Measurements from ENCODE around the gene ACSL3.
"Not testable (repeated sequence)": the region's sequence is repeated elsewhere in the genome, so short reads cannot be mapped to it uniquely, and the experiment has no call there.

ACSL3 gene

DNA sequence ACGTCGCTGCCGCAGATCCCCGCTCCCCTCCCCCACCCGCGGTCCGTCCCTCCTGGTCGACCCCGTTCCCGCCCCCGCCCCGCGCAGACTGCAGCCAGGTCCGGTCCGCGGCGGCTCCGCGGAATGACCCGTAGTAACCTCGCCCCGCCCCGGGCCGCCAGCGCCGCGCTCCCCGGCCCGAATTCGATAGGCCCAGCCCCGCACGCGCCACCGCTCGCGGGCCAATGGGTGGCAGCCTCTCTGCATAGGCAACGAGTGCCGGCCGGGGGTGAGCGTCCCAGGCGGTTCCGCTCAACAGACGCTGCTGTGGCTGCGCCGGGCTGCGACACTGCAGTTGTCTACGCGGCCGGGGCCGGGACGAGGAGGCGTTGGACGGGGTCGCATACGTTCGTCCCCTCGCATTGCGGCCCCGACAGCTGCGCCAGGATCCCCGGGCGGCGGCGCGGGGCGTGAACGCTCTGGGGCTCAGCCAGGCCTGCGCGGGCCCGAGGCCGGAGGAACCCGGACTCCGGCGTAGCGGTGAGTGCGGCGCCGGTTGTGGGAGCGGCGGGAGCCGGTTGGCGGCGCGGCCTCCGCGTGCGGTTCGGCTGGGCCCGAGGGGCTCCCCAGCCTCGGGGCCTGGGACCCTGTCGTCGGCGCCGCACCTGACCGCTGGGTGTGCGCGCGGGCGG, at the start of gene ACSL3:
Gene ACSL3, plus strand, starts transcription at position 297 of the 671 bp plus-strand sequence. CDS start 47,737 bp downstream, outside the sequence.
- peak; percentile 90 to 91 for DNase-seq

- DNase-seq, result no peak
These were observed 49.0 kb upstream of the ACSL3 start for GRCh38 chr2:222811828-222812227.

DNA sequence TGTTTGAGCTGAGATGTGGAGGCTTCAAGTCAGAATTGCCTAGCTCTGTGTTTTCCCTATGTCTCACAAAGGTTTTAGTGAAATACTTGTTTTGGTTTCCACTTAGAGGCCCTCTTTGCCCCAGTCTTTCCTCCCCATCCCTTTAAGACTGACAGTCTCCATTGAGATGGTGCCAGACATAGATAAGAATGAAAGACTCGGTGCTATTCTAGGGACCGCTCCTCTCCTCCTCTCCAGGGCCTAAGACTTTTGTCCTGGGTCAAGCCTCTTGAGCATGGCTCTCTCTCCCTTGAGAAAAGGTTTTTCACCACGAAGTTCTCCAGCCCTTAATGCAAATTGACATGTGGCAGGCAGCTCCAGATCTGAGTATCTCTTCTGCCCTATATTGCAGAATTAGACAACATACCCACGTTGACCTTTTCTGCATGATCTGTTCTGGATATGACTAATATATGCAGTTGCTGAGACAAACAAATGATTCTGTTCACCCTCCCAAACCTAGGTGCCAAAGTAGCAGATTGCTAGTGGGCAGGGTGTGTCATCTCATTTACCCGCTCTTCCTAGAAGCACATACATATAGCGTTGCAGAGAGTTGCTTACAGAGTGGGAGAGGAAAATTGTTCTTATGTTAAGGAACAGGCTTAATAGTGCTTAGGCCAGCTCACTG, 47.5 kb upstream of the ACSL3 start:
- no peak for DNase-seq

DNA sequence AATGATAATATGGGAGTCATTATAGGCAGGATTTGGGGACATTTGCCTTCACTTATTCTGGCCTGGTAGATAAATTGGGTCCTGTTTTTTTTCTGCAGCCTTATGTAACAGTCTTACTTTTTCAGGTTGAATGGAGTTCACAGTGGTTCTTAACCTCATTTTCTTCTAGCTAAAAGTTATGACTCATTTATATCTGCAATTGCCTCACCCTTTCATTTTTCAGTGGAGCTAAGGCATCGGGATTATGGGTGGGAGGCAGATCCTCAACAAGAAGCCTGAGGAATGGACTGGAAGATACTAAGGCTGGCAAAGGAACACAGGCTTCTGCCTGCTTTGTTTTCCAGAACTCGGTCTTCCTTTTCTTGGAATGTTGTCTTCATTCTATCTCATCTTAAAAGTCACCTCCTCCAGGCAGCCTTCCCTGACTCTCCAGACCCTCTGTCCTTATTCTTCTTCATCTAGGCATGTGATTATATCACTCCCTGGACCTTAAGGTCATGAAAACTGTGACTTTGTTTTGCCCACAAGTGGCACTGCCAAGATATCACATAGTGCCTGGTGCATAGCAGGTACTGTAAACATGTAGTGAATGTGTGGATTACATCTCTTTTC, 41.0 kb upstream of the ACSL3 start:
- DNase-seq, result no peak

GRCh38 chr2:222823183-222823930, 37.5 kb upstream of the ACSL3 start:
- no peak for DNase-seq

GRCh38 chr2:222825031-222825430, 35.8 kb upstream of the ACSL3 start:
- no peak for DNase-seq

- no peak for DNase-seq
These were observed 33.4 kb upstream of the ACSL3 start for GRCh38 chr2:222827417-222827816.

DNA sequence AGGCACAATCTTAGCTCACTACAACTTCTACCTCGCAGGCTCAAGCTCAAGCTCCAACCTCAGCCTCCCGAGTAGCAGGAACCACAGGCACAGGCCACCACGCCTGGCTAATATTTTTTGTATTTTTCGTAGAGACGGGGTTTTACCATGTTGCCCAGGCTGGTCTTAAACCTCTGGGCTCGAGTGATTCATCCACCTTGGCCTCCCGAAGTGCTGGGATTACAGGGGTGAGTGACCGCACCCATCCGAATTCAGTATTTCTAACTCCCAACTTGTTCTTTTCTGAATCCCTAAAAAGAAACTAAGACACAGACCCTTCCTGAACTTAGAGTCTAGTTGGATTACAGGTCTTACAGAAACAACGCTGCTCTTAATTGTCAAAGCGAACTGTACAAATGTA, 32.3 kb upstream of the ACSL3 start:
- DNase-seq, result no peak

DNA sequence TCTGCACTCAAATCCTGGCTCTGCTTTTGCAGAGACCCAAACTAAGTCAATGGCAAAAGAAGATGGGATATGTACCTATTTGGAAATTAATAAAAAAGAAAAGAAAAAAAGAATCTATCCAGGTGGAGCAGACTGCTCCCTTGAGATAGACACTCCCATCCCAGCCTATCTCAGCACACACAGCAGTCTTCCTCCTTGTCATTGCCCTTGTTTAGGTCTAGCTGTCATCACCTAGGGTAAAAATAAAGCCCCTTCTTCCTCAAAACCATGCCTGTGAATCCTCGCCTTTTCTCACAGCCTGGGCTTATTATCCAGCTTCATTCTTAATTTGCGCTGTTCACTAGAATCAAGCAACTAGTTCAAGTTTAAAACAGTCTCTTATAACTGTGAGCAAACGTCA, 30.7 kb upstream of the ACSL3 start:
- no peak for DNase-seq

GRCh38 chr2:222833410-222833809, 27.4 kb upstream of the ACSL3 start:
- no peak for DNase-seq

DNA sequence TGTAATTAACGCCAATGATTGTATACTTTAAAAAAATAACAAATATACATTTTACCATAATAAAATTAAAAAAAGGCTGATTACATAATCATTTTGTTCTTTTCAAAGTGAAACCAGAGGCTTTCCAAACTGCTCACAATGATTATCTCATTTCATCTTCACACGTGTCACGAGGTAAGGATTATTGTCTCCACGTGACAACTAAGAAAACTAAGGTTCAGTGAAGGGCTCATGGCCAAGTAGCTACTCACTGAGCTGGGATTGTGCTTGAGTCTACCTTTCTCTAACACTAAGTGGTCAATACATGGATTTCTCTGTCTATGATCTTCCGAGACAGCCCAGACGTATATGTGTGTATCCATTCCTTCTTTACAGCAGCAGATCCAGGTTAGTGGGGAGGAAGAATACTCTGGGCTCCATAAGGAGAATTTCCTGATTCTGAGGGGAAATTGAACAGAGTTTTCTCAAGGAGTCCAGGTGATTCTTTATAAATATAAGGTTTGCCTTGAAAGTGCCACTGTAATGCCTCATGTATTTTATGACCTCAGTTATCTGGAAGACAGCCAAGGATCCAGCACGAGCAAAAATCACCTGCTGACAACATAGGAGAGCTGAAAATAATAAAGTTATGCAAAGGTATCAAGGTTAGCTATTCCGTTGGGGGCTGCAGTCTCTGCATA, 25.6 kb upstream of the ACSL3 start:
- DNase-seq, result no peak

- DNase-seq, result no peak
These were observed 25.0 kb upstream of the ACSL3 start for GRCh38 chr2:222835823-222836151.

GRCh38 chr2:222837643-222838056, 23.2 kb upstream of the ACSL3 start:
- no peak for DNase-seq

GRCh38 chr2:222840060-222840802, 20.6 kb upstream of the ACSL3 start:
- no peak for DNase-seq

GRCh38 chr2:222842491-222843174, 18.2 kb upstream of the ACSL3 start:
- DNase-seq, result no peak

- peak in 1 of 2 donors; percentile 40 for DNase-seq
These were observed 16.5 kb upstream of the ACSL3 start for GRCh38 chr2:222844323-222844722.

DNA sequence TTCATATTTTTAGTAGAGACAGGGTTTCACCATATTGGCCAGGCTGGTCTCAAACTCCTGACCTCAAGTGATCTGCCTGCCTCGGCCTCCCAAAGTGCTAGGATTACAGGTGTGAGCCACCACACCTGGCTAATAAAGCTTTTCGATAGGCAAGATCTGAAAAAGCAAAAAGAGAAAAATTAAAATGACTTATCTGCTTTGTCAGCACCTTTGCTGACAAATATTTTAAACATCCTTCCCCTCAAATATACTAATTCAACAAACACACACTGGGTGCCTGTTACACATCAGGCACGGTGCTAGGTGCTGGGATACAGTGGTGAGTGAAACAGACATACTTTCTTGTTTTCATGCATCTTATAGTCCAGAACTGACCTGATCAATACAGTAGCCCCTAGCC, 15.5 kb upstream of the ACSL3 start:
- DNase-seq, result not testable (repeated sequence)

DNA sequence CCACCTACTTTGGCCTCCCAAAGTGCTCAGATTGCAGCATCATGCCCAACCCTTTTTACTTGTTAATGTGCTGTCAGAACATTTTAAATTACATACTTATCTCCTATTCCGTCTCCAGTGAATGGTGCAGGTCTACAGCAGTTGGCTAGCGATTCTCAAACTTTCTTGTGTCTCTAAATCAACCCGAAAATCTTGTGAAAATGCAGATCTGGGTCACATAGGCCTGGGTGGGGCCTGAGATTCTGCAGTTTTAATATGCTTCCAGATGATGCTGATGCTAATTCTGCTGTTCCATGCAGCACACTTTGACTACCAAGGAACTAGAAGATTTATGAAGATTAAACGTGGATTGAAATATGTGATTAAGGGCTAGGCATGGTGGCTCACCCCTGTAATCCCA, 14.8 kb upstream of the ACSL3 start:
- no peak for DNase-seq

GRCh38 chr2:222848031-222848430, 12.8 kb upstream of the ACSL3 start:
- DNase-seq, result not testable (repeated sequence)

GRCh38 chr2:222848862-222849261, 12.0 kb upstream of the ACSL3 start:
- DNase-seq, result no peak

- DNase-seq, result no peak
These were observed 8.7 kb upstream of the ACSL3 start for GRCh38 chr2:222851956-222852617.

All from CD4-positive, alpha-beta T cell treated with Interleukin-4 for 1 hour (primary cell).